ENCODE measurements around the gene GARIN5B. TPM values are rescaled to one million over a fixed set of nuclear protein-coding genes. Genes with fewer than 3 reads are reported as not detected.

Gene GARIN5B
- total RNA-seq, 2 experiments from 2014 or later, result not detected

- intact Hi-C loops (cut with micrococcal nuclease), result no loop called here
- POLR2A ChIA-PET, result interaction anchor here (2.9 to 10.6 kb wide), 2 partner anchors 18 to 132 kb away, joined by 9 to 118 read pairs; partner anchors contain the start of gene UBE2S
- no peak for DNase-seq
- H3K9me3 Mint-ChIP-seq, result no peaks in the 10 kb centered on the region
- H3K27ac Mint-ChIP-seq, result peak overlapping the region; percentile 92
- peak overlapping the region; percentile 96 for H3K4me3 Mint-ChIP-seq
- CTCF ChIA-PET, result no interaction called here
- H3K4me1 Mint-ChIP-seq (ENCODE audit: low read depth), result peaks cover 59% of the 10 kb centered on the region
- no peaks in the 10 kb centered on the region for H3K27me3 Mint-ChIP-seq
- peaks cover 50% of the 10 kb centered on the region for H3K36me3 Mint-ChIP-seq
These were observed 23.5 kb upstream of the GARIN5B start for GRCh38 chr19:55386493-55386971.

GRCh38 chr19:55385724-55386492 lies 22.8 kb upstream of the GARIN5B start, which contains the start of gene RPL28:
TSS of gene RPL28 (plus strand) at chr19:55385932. CDS start at chr19:55386358, 426 bp downstream.
- intact Hi-C loops (cut with micrococcal nuclease), result loop anchor here (1.0 to 2.0 kb wide), 7 partner anchors 12 to 268 kb away; partner anchors contain the start of genes KMT5C, PPP6R1 and ZNF581
- Mint-ChIP-seq H3K36me3 (peaks cover 49% of the 10 kb centered on the region), H3K27ac (peak within 1 kb of the TSS; percentile 92), H3K4me1 (ENCODE audit: low read depth) (peaks cover 59% of the 10 kb centered on the region), H3K4me3 (peak within 1 kb of the TSS; percentile 96), H3K9me3 (no peaks in the 10 kb centered on the region), H3K27me3 (no peaks in the 10 kb centered on the region)
- POLR2A ChIA-PET, result interaction anchor here (2.9 to 10.6 kb wide), 3 partner anchors 19 to 131 kb away, joined by 9 to 118 read pairs (median 38); partner anchors contain the start of genes KMT5C and UBE2S
- peak; percentile 99 for DNase-seq
- CTCF ChIA-PET, result no interaction called here

GRCh38 chr19:55384920-55385723 lies 22.1 kb upstream of the GARIN5B start:
- peaks cover 43% of the 10 kb centered on the region for H3K36me3 Mint-ChIP-seq
- CTCF ChIA-PET, result interaction anchor here (0.6 to 3.2 kb wide), 7 partner anchors 13 to 244 kb away, joined by 3 to 43 read pairs (median 5); partner anchors contain the start of genes HSPBP1 and KMT5C
- intact Hi-C loops (cut with micrococcal nuclease), result loop anchor here (1.0 to 2.0 kb wide), 7 partner anchors 13 to 269 kb away; partner anchors contain the start of genes KMT5C, PPP6R1 and ZNF581
- POLR2A ChIA-PET, result interaction anchor here (1.0 to 10.6 kb wide), 13 partner anchors 10 to 214 kb away, joined by 3 to 118 read pairs (median 8); partner anchors contain the start of genes FIZ1, KMT5C, PPP6R1 and UBE2S
- peak overlapping the region; percentile 96 for H3K4me3 Mint-ChIP-seq
- peak; percentile 98 for DNase-seq
- peaks cover 53% of the 10 kb centered on the region for H3K4me1 Mint-ChIP-seq (ENCODE audit: low read depth)
- H3K27me3 Mint-ChIP-seq, result no peaks in the 10 kb centered on the region
- no peaks in the 10 kb centered on the region for H3K9me3 Mint-ChIP-seq
- H3K27ac Mint-ChIP-seq, result peak overlapping the region; percentile 92

GRCh38 chr19:55384131-55384919 lies 21.3 kb upstream of the GARIN5B start, which contains the start of gene TMEM238:
TSS of gene TMEM238 (minus strand) at chr19:55384292. CDS start at chr19:55384259, 33 bp downstream.
- Mint-ChIP-seq H3K27ac (peak within 1 kb of the TSS; percentile 92), H3K36me3 (peaks cover 35% of the 10 kb centered on the region), H3K9me3 (no peaks in the 10 kb centered on the region), H3K4me3 (peak within 1 kb of the TSS; percentile 96), H3K27me3 (no peaks in the 10 kb centered on the region), H3K4me1 (ENCODE audit: low read depth) (peaks cover 46% of the 10 kb centered on the region)
- DNase-seq, result peak; percentile 48
- ChIA-PET CTCF (interaction anchor here (0.6 to 3.2 kb wide), 21 partner anchors 12 to 297 kb away, joined by 3 to 43 read pairs (median 4); partner anchors contain the start of genes HSPBP1, KMT5C, PPP6R1 and ZNF628), POLR2A (interaction anchor here (0.8 to 10.6 kb wide), 16 partner anchors 9 to 222 kb away, joined by 3 to 118 read pairs (median 8); partner anchors contain the start of genes FIZ1, HSPBP1, KMT5C and PPP6R1)
- intact Hi-C loops (cut with micrococcal nuclease), result loop anchor here (2.0 kb wide), 1 partner anchor 258 kb away; the partner anchor contains the start of gene ZNF581

GRCh38 chr19:55383279-55384130 lies 20.4 kb upstream of the GARIN5B start:
- H3K4me3 Mint-ChIP-seq, result peak overlapping the region; percentile 82
- ChIA-PET POLR2A (interaction anchor here (0.8 to 10.6 kb wide), 16 partner anchors 8 to 254 kb away, joined by 3 to 118 read pairs (median 8); partner anchors contain the start of genes FIZ1, HSPBP1, KMT5C and PPP6R1), CTCF (interaction anchor here (0.6 to 3.2 kb wide), 23 partner anchors 11 to 296 kb away, joined by 3 to 43 read pairs (median 3); partner anchors contain the start of genes HSPBP1, KMT5C, PPP6R1 and ZNF628)
- peaks cover 39% of the 10 kb centered on the region for H3K4me1 Mint-ChIP-seq (ENCODE audit: low read depth)
- H3K36me3 Mint-ChIP-seq, result peaks cover 29% of the 10 kb centered on the region
- DNase-seq, result peak; percentile 68
- no peaks in the 10 kb centered on the region for H3K27me3 Mint-ChIP-seq
- H3K9me3 Mint-ChIP-seq, result no peaks in the 10 kb centered on the region
- intact Hi-C loops (cut with micrococcal nuclease), result loop anchor here (2.0 kb wide), 1 partner anchor 259 kb away; the partner anchor contains the start of gene ZNF581
- H3K27ac Mint-ChIP-seq, result peak overlapping the region; percentile 84

GRCh38 chr19:55382522-55383054 lies 19.5 kb upstream of the GARIN5B start:
- Mint-ChIP-seq H3K4me1 (ENCODE audit: low read depth) (peaks cover 31% of the 10 kb centered on the region), H3K27ac (peak overlapping the region; percentile 84), H3K4me3 (peak overlapping the region; percentile 82), H3K36me3 (peaks cover 19% of the 10 kb centered on the region), H3K27me3 (no peaks in the 10 kb centered on the region), H3K9me3 (no peaks in the 10 kb centered on the region)
- no peak for DNase-seq
- ChIA-PET CTCF (interaction anchor here (1.1 to 3.2 kb wide), 9 partner anchors 15 to 130 kb away, joined by 3 to 43 read pairs (median 4); partner anchors contain the start of genes KMT5C and PPP6R1), POLR2A (interaction anchor here (1.2 to 10.6 kb wide), 4 partner anchors 22 to 255 kb away, joined by 5 to 118 read pairs (median 26); partner anchors contain the start of genes KMT5C, PPP6R1 and UBE2S)
- intact Hi-C loops (cut with micrococcal nuclease), result no loop called here

- H3K4me1 Mint-ChIP-seq (ENCODE audit: low read depth), result peaks cover 27% of the 10 kb centered on the region
- ChIA-PET CTCF (interaction anchor here (1.1 to 1.3 kb wide), 2 partner anchors 85 to 123 kb away, joined by 3 read pairs; partner anchors contain the start of gene PPP6R1), POLR2A (interaction anchor here (3.9 to 10.6 kb wide), 2 partner anchors 23 to 43 kb away, joined by 38 to 118 read pairs; partner anchors contain the start of genes KMT5C and UBE2S)
- intact Hi-C loops (cut with micrococcal nuclease), result no loop called here
- H3K27ac Mint-ChIP-seq, result no peak overlapping the region
- no peaks in the 10 kb centered on the region for H3K9me3 Mint-ChIP-seq
- peaks cover 14% of the 10 kb centered on the region for H3K36me3 Mint-ChIP-seq
- no peaks in the 10 kb centered on the region for H3K27me3 Mint-ChIP-seq
- H3K4me3 Mint-ChIP-seq, result peak overlapping the region; percentile 82
- DNase-seq, result no peak
These were observed 19.0 kb upstream of the GARIN5B start for GRCh38 chr19:55382013-55382412.

- intact Hi-C loops (cut with micrococcal nuclease), result no loop called here
- DNase-seq, result no peak
- ChIA-PET POLR2A (no interaction called here), CTCF (interaction anchor here (0.9 kb wide), 1 partner anchor 10 kb away, joined by 3 read pairs; no protein-coding TSS in a partner anchor)
- no peaks in the 10 kb centered on the region for H3K36me3 Mint-ChIP-seq
- H3K27ac Mint-ChIP-seq, result no peak overlapping the region
- H3K9me3 Mint-ChIP-seq, result no peaks in the 10 kb centered on the region
- H3K4me1 Mint-ChIP-seq (ENCODE audit: low read depth), result peaks cover 17% of the 10 kb centered on the region
- no peak overlapping the region for H3K4me3 Mint-ChIP-seq
- H3K27me3 Mint-ChIP-seq, result peaks cover 4% of the 10 kb centered on the region
These were observed 16.1 kb upstream of the GARIN5B start for GRCh38 chr19:55379174-55379573.

GRCh38 chr19:55377356-55378131 lies 14.5 kb upstream of the GARIN5B start:
- H3K36me3 Mint-ChIP-seq, result no peaks in the 10 kb centered on the region
- POLR2A ChIA-PET, result no interaction called here
- DNase-seq, result no peak

More at GRCh38 chr19:55377356-55378131, 14.5 kb upstream of the GARIN5B start:
- CTCF ChIA-PET, result no interaction called here
- peaks cover 9% of the 10 kb centered on the region for H3K4me1 Mint-ChIP-seq (ENCODE audit: low read depth)
- H3K27me3 Mint-ChIP-seq, result peaks cover 10% of the 10 kb centered on the region
- intact Hi-C loops (cut with micrococcal nuclease), result no loop called here
- H3K4me3 Mint-ChIP-seq, result no peak overlapping the region
- H3K27ac Mint-ChIP-seq, result no peak overlapping the region
- no peaks in the 10 kb centered on the region for H3K9me3 Mint-ChIP-seq

Measured in activated CD4-positive, alpha-beta memory T cell treated with anti-CD3 and anti-CD28 coated beads for 36 hours (primary cell).